Smooth muscle cell (in vitro differentiated cells): ENCODE results near the gene TCF7L2. TPM values are rescaled to one million over a fixed set of nuclear protein-coding genes. Genes with fewer than 3 reads are reported as not detected.

ENCODE experiments used
- DNase-seq: peaks from one replicate; lab custom pipeline; 2025; ENCODE audit not compliant: unreplicated experiment; lab: John Stamatoyannopoulos, UW
- H2AFZ ChIP-seq: fragments of 200-600 bp; sonication (generic); 2 replicates; pipeline ENCODE4 v1.6.0; 2016; ENCODE audit warnings: antibody characterized with exemption, low read depth, mild to moderate bottlenecking
- H3F3A ChIP-seq: fragments of 200-600 bp; sonication (generic); 2 replicates; pipeline ENCODE4 v1.6.0; 2017; ENCODE audit warnings: antibody characterized with exemption, low read depth
- H3K27ac ChIP-seq: fragments of 200-600 bp; sonication (generic); 2 replicates; pipeline ENCODE4 v1.5.1; 2016; ENCODE audit warnings: low read depth, mild to moderate bottlenecking
- H3K27me3 ChIP-seq: fragments of 200-600 bp; sonication (generic); 2 replicates; pipeline ENCODE4 v1.6.1; 2016; ENCODE audit warnings: low read depth, mild to moderate bottlenecking
- H3K36me3 ChIP-seq: fragments of 200-600 bp; sonication (generic); 2 replicates; pipeline ENCODE4 v1.5.1; 2016; ENCODE audit warnings: low read depth
- H3K4me1 ChIP-seq: fragments of 200-600 bp; sonication (generic); 2 replicates; pipeline ENCODE4 v1.5.1; 2016; ENCODE audit warnings: low read depth
- H3K4me2 ChIP-seq: fragments of 200-600 bp; sonication (generic); 2 replicates; pipeline ENCODE4 v1.6.0; 2016; ENCODE audit warnings: mild to moderate bottlenecking
- H3K4me3 ChIP-seq: fragments of 200-600 bp; sonication (generic); 2 replicates; pipeline ENCODE4 v1.5.1; 2016; ENCODE audit warnings: mild to moderate bottlenecking
- H3K79me2 ChIP-seq: fragments of 200-600 bp; sonication (generic); 2 replicates; pipeline ENCODE4 v1.6.0; 2016; ENCODE audit warnings: low read depth, mild to moderate bottlenecking
- H3K9ac ChIP-seq: fragments of 200-600 bp; sonication (generic); 2 replicates; pipeline ENCODE4 v1.6.0; 2016; ENCODE audit warnings: low read depth
- H3K9me3 ChIP-seq: fragments of 200-600 bp; sonication (generic); replicated peaks from 2 replicates; pipeline ENCODE4 v1.5.1; 2016; ENCODE audit warnings: low read depth
- H4K20me1 ChIP-seq: fragments of 200-600 bp; sonication (generic); 2 replicates; pipeline ENCODE4 v1.6.0; 2016; ENCODE audit warnings: low read depth
- WGBS: methylation state at CpG from one replicate; pipeline ENCODE4 v1.1.7; 2016; ENCODE audit warnings: low lambda C conversion rate; 5-methylcytosine and 5-hydroxymethylcytosine counted together
- polyA plus RNA-seq: library from polyadenylated mRNA; unstranded; fragments of >200 nt; fragmentation: Nextera tagmentation; extraction: Ambion mirVana; gene quantifications from 2 replicates; pipeline ENCODE4 v1.2.1, GENCODE V29; 2016
- total RNA-seq: library from RNA; depleted of rRNA; stranded (reverse); fragments of >200 nt; gene quantifications from 2 replicates; pipeline ENCODE4 v1.2.3, GENCODE V29; 2014
- TF ChIP-seq, protein P1 (sequence below): fragments of 200-600 bp; sonication (generic); IDR thresholded peaks from 2 replicates; pipeline ENCODE4 v1.5.1; 2017; ENCODE audit warnings: borderline replicate concordance, mild to moderate bottlenecking, antibody characterized with exemption; ENCODE audit not compliant: insufficient read depth, poor library complexity, severe bottlenecking

TCF7L2 gene
- total and polyA plus RNA-seq, 2 experiments from 2014 or later: 14.6 to 17.7 TPM

DNA sequence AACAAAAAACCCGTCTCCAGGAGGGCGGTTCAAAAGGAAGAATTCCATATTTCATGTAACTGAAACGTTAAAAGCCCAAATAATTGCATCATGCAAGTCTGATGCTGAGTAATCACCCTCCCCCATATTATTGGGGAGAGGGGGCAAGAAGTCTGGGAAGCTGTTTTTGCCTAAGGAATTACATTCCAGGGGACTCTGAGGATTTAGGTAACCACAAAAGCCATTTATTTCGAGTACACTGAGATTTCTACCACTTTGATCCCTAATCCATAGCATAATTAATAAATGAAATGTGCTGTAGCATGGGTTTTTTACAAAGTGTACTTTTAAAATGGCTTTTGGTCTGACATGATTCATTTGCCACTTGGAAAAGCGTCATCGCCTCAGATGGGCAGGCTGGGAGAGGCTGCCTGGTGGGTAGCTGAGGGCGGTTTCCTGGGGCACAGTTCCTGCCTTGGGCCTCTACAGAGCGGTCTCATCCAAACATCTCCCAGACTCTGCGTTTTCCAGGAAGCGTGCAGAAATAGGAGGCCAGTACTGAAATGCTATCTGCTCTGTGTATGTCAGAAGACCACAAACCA lies 106.5 kb downstream of the TCF7L2 start:
- H3K4me2 ChIP-seq: peak overlapping the region; percentile 61
- no peak overlapping the region for H2AFZ ChIP-seq
- peaks cover 39% of the 10 kb centered on the region for H3K79me2 ChIP-seq
- H3K27me3 ChIP-seq: no peaks in the 10 kb centered on the region
- H3K4me3 ChIP-seq: no peak overlapping the region
- DNase-seq: peak; percentile 36
- peak overlapping the region; percentile 42 for H3K9ac ChIP-seq
- H3K4me1 ChIP-seq: peaks cover 84% of the 10 kb centered on the region
- H3K27ac ChIP-seq: peak overlapping the region; percentile 87
- H3K36me3 ChIP-seq: no peaks in the 10 kb centered on the region
- H3K9me3 ChIP-seq: no peaks in the 10 kb centered on the region
- peaks cover 37% of the 10 kb centered on the region for H3F3A ChIP-seq
- peaks cover 33% of the 10 kb centered on the region for H4K20me1 ChIP-seq
- TF ChIP-seq, protein P1, sequence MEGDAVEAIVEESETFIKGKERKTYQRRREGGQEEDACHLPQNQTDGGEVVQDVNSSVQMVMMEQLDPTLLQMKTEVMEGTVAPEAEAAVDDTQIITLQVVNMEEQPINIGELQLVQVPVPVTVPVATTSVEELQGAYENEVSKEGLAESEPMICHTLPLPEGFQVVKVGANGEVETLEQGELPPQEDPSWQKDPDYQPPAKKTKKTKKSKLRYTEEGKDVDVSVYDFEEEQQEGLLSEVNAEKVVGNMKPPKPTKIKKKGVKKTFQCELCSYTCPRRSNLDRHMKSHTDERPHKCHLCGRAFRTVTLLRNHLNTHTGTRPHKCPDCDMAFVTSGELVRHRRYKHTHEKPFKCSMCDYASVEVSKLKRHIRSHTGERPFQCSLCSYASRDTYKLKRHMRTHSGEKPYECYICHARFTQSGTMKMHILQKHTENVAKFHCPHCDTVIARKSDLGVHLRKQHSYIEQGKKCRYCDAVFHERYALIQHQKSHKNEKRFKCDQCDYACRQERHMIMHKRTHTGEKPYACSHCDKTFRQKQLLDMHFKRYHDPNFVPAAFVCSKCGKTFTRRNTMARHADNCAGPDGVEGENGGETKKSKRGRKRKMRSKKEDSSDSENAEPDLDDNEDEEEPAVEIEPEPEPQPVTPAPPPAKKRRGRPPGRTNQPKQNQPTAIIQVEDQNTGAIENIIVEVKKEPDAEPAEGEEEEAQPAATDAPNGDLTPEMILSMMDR: no peak
- WGBS: 2% methylated on average over 10 of the region's 10 CpGs

DNA sequence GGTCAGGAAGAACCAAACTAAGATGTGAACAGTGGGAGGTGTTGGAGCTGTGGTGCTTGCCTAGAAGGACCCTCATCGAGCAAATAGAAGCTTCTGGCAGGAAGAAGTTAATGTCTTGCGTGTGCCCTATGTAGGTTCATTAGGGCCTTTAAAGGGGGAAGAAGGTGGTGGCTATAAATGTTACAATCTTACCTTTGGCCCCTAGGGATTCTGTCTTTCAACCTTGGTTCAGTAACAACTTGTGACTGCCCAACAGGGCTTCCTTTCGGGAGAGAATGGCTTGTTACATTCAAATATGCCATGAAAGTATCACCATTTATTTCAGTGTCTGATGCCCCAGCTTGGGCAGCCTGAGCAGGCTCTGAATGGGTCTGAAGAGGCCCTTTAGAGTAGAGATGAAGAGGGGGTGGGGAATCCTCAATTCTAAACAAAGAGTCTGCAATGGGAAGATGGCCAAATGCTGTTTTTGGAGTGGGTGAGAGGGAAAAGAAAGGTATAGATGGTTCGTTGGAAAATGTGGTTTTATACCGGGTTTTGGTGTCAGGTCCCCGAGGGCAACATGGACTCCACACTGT lies 108.0 kb downstream of the TCF7L2 start:
- Histone ChIP-seq H3K27ac (peak overlapping the region; percentile 87), H3K4me3 (peak overlapping the region; percentile 30), H4K20me1 (peaks cover 20% of the 10 kb centered on the region), H3F3A (peaks cover 33% of the 10 kb centered on the region), H3K9ac (peak overlapping the region; percentile 8), H2AFZ (no peak overlapping the region), H3K79me2 (peaks cover 37% of the 10 kb centered on the region), H3K4me2 (peak overlapping the region; percentile 80), H3K36me3 (no peaks in the 10 kb centered on the region), H3K27me3 (no peaks in the 10 kb centered on the region), H3K9me3 (no peaks in the 10 kb centered on the region), H3K4me1 (peaks cover 86% of the 10 kb centered on the region)
- TF ChIP-seq, protein P1: no peak
- 46% methylated on average over 6 of the region's 6 CpGs for WGBS
- no peak for DNase-seq

DNA sequence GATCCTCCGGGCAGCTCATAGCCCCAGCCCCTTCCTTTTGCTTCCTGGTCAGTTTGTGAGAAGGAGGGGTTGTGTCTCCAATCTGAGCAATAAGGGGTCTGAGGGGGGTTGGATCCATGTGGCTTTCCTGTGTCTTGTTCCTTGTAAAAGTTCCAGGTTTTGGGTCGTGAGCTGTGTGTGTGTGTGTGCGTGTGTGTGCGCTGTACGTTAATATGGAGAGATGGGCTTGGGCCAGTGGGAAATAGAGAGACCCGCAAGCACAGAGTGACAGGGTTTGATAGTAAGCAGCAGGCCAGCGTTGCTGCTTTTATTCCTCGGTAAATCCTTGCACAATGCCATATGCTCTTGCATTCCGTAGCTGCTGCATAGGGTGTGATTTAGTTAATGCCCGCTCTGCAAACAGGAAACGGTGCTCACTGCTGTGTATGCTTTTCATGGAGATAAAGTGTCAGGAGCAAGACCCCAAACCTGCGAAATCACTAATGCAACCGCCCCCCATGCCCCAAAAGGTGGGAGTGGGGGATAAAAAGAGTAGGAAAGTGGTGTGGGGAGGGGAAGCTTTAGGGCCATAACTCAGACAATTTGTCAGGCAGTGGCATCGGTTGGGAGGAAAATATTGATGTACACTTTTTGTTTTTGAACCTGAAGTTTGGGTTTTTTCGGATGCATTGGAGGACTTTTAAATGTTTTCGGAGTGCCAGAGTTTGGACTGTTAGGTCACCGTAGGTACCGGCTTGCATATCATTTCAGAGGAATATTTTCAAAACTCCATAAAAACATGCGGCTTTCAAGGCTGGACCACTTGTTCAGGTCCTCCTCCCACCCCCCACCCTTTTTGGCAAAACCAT lies 108.7 kb downstream of the TCF7L2 start:
- Histone ChIP-seq H3K9me3 (no peaks in the 10 kb centered on the region), H2AFZ (no peak overlapping the region), H3F3A (peaks cover 32% of the 10 kb centered on the region), H3K4me1 (peaks cover 86% of the 10 kb centered on the region), H3K9ac (peak overlapping the region; percentile 8), H3K4me3 (peak overlapping the region; percentile 30), H3K4me2 (peak overlapping the region; percentile 80), H3K27ac (peak overlapping the region; percentile 87), H3K36me3 (no peaks in the 10 kb centered on the region), H4K20me1 (peaks cover 25% of the 10 kb centered on the region), H3K79me2 (peaks cover 31% of the 10 kb centered on the region), H3K27me3 (no peaks in the 10 kb centered on the region)
- 20% methylated on average over 19 of the region's 19 CpGs for WGBS
- no peak for DNase-seq
- TF ChIP-seq, protein P1: no peak
